Measurements from ENCODE around the gene ISOC1. TPM values are rescaled to one million over a fixed set of nuclear protein-coding genes. Genes with fewer than 3 reads are reported as not detected.

Gene ISOC1
- polyA plus RNA-seq, 1 donor from 2014 or later: 34.0 TPM

- no peak for TF ChIP-seq CTCF (IDR thresholded peaks at IDR 0.05; ENCODE audit: poor library complexity, severe bottlenecking)
- TF ChIP-seq SMC3 (conservative IDR thresholded peaks at IDR 0.05; ENCODE audit: poor library complexity): no peak
- no peak for TF ChIP-seq MXI1 (conservative IDR thresholded peaks at IDR 0.05; ENCODE audit: poor library complexity, severe bottlenecking)
- H3K9ac ChIP-seq (ENCODE audit: low read length): no peak overlapping the region
- H3F3A ChIP-seq (ENCODE audit: insufficient read depth, low read length, poor library complexity, severe bottlenecking): no peaks in the 10 kb centered on the region
- H3K4me2 ChIP-seq (ENCODE audit: low read length): no peak overlapping the region
- no peak overlapping the region for H3K4me3 ChIP-seq (ENCODE audit: low read length)
- no peaks in the 10 kb centered on the region for H3K27me3 ChIP-seq (ENCODE audit: insufficient read depth, low read depth, low read length)
- H3K9me3 ChIP-seq (ENCODE audit: low read length): no peaks in the 10 kb centered on the region
- no peaks in the 10 kb centered on the region for H3K9me2 ChIP-seq (ENCODE audit: insufficient read depth, low read length)
- no peak overlapping the region for H3K27ac ChIP-seq (ENCODE audit: low read length)
- no peaks in the 10 kb centered on the region for H3K79me2 ChIP-seq (replicated peaks; ENCODE audit: insufficient read depth, low read length)
- H2AFZ ChIP-seq (ENCODE audit: low read depth, low read length): no peak overlapping the region
- H4K20me1 ChIP-seq (ENCODE audit: insufficient read depth): no peaks in the 10 kb centered on the region
- H3K36me3 ChIP-seq (ENCODE audit: insufficient read depth, low read length): no peaks in the 10 kb centered on the region
Observed at GRCh38 chr5:129077433-129078075, 17.0 kb upstream of the ISOC1 start.

GRCh38 chr5:129078247-129078646 is 16.3 kb upstream of the ISOC1 start:
- H3K36me3 ChIP-seq (ENCODE audit: insufficient read depth, low read length): no peaks in the 10 kb centered on the region
- H3K9me3 ChIP-seq (ENCODE audit: low read length): no peaks in the 10 kb centered on the region
- H3K9me2 ChIP-seq (ENCODE audit: insufficient read depth, low read length): no peaks in the 10 kb centered on the region
- no peak for TF ChIP-seq SMC3 (conservative IDR thresholded peaks at IDR 0.05; ENCODE audit: poor library complexity)
- TF ChIP-seq TAF1 (IDR thresholded peaks at IDR 0.05; ENCODE audit: low read depth): no peak
- TF ChIP-seq MXI1 (conservative IDR thresholded peaks at IDR 0.05; ENCODE audit: poor library complexity, severe bottlenecking): no peak
- TF ChIP-seq EZH2 (IDR thresholded peaks at IDR 0.05; ENCODE audit: borderline replicate concordance, insufficient read depth, low read length, poor library complexity, severe bottlenecking): no peak
- TF ChIP-seq RAD21 (conservative IDR thresholded peaks at IDR 0.05): no peak
- TF ChIP-seq CTCF (IDR thresholded peaks at IDR 0.05; ENCODE audit: poor library complexity, severe bottlenecking): no peak
- no peak for TF ChIP-seq POLR2AphosphoS5 (IDR thresholded peaks at IDR 0.05)
- TF ChIP-seq EP300 (conservative IDR thresholded peaks at IDR 0.05; ENCODE audit: poor library complexity, severe bottlenecking): no peak
- no peak for TF ChIP-seq REST (IDR thresholded peaks at IDR 0.05; ENCODE audit: borderline replicate concordance)
- no peak overlapping the region for H2AFZ ChIP-seq (ENCODE audit: low read depth, low read length)
- no peak overlapping the region for H3K27ac ChIP-seq (ENCODE audit: low read length)
- no peaks in the 10 kb centered on the region for H4K20me1 ChIP-seq (ENCODE audit: insufficient read depth)
- no peak overlapping the region for H3K4me2 ChIP-seq (ENCODE audit: low read length)
- no peaks in the 10 kb centered on the region for H3K27me3 ChIP-seq (ENCODE audit: insufficient read depth, low read depth, low read length)
- no peak overlapping the region for H3K9ac ChIP-seq (ENCODE audit: low read length)
- H3K4me3 ChIP-seq (ENCODE audit: low read length): no peak overlapping the region
- H3K79me2 ChIP-seq (replicated peaks; ENCODE audit: insufficient read depth, low read length): no peaks in the 10 kb centered on the region
- no peaks in the 10 kb centered on the region for H3F3A ChIP-seq (ENCODE audit: insufficient read depth, low read length, poor library complexity, severe bottlenecking)

Measured in neural cell (in vitro differentiated cells).